Left lobe of liver (tissue), 2 donors: ENCODE data around the gene COG5. TPM values are rescaled to one million over a fixed set of nuclear protein-coding genes. Genes with fewer than 3 reads are reported as not detected.
"Not testable (repeated sequence)": the region's sequence is repeated elsewhere in the genome, so short reads cannot be mapped to it uniquely, and the experiment has no call there.

Source experiments
- ATAC-seq: fragments of 200-7000 bp; cut with Tn5 transposase; one replicate; pipeline ENCODE4 v1.9.1; 2020; ENCODE audit warnings: mild to moderate bottlenecking, moderate library complexity
- DNase-seq: peaks from one replicate; pipeline ENCODE4 v3.0.0-alpha.2; 2020; ENCODE audit warnings: low spot score
- total RNA-seq: library from RNA; stranded (reverse); gene quantifications from one replicate; pipeline ENCODE4 v1.2.1, GENCODE V29; 2021
- donor health status: DM: no; HTN: no; CAD: no; lungs with moderate emphysema.
- donor health status: DM: no; HTN: yes; CAD: no.

COG5 gene
- total RNA-seq, 1 donor from 2014 or later, result 12.9 TPM

- ATAC-seq, result no peak
Observed at GRCh38 chr7:107580716-107581383, 17.1 kb upstream of the COG5 start.

GRCh38 chr7:107579885-107580715 lies 16.4 kb upstream of the COG5 start, which contains the start of gene BCAP29:
Gene BCAP29, plus strand, starts transcription at chr7:107580246. Its CDS starts 527 bp downstream, at chr7:107580773.
- ATAC-seq (peak; percentile 96), DNase-seq (peak; percentile 83)

More at GRCh38 chr7:107580716-107581383, 17.1 kb upstream of the COG5 start:
- no peak for DNase-seq

- peak; percentile 19 for ATAC-seq
Observed at GRCh38 chr7:107579554-107579884, 15.8 kb upstream of the COG5 start.

GRCh38 chr7:107573537-107573936 lies 9.8 kb upstream of the COG5 start:
- no peak for DNase-seq
- ATAC-seq, result no peak

More at GRCh38 chr7:107579554-107579884, 15.8 kb upstream of the COG5 start:
- no peak for DNase-seq

- ATAC-seq (no peak), DNase-seq (no peak)
Observed at GRCh38 chr7:107570298-107570697, 6.6 kb upstream of the COG5 start.

- no peak for DNase-seq
- no peak for ATAC-seq
Observed at GRCh38 chr7:107564553-107565298, 1.0 kb upstream of the COG5 start.

GRCh38 chr7:107563081-107563774 lies 492 bp downstream of the COG5 start:
- peak; percentile 84 for ATAC-seq
- DNase-seq, result no peak

- DNase-seq (no peak), ATAC-seq (no peak)
Observed at GRCh38 chr7:107560898-107561516, 2.7 kb downstream of the COG5 start.

- no peak for ATAC-seq
- no peak for DNase-seq
Observed at GRCh38 chr7:107559864-107560263, 3.9 kb downstream of the COG5 start.

- ATAC-seq, result no peak
- DNase-seq, result no peak
Observed at GRCh38 chr7:107555893-107556292, 7.8 kb downstream of the COG5 start.

- DNase-seq (no peak), ATAC-seq (no peak)
Observed at GRCh38 chr7:107551936-107552335, 11.8 kb downstream of the COG5 start.

GRCh38 chr7:107544848-107545591 lies 18.7 kb downstream of the COG5 start:
- DNase-seq (no peak), ATAC-seq (no peak)

- DNase-seq (no peak), ATAC-seq (no peak)
Observed at GRCh38 chr7:107543338-107543993, 20.3 kb downstream of the COG5 start.

GRCh38 chr7:107538001-107538400 lies 25.7 kb downstream of the COG5 start:
- DNase-seq, result no peak
- no peak for ATAC-seq

GRCh38 chr7:107537228-107537627 lies 26.5 kb downstream of the COG5 start:
- ATAC-seq, DNase-seq: not testable (repeated sequence)

GRCh38 chr7:107534139-107534538 lies 29.6 kb downstream of the COG5 start:
- no peak for ATAC-seq
- DNase-seq, result no peak

- no peak for ATAC-seq
- DNase-seq, result no peak
Observed at GRCh38 chr7:107530751-107531150, 33.0 kb downstream of the COG5 start.

- no peak for DNase-seq
- ATAC-seq, result no peak
Observed at GRCh38 chr7:107528461-107528860, 35.3 kb downstream of the COG5 start.

- DNase-seq (no peak), ATAC-seq (no peak)
Observed at GRCh38 chr7:107527196-107527595, 36.5 kb downstream of the COG5 start.
